Natural killer cell (primary cell): Measurements from ENCODE around the gene STK32B. TPM values are rescaled to one million over a fixed set of nuclear protein-coding genes. Genes with fewer than 3 reads are reported as not detected.

Experiments
- ATAC-seq, 3 donors: fragments of 150-1000 bp in 2 of 3; fragments of 200-7000 bp in 1 of 3; cut with Tn5 transposase; 1 replicate in 1 of 3; 2 replicates in 2 of 3; pipeline ENCODE4 v1.10.0; 2021; ENCODE audit warnings: mild to moderate bottlenecking in 2 of 3, moderate library complexity in 2 of 3
- DNase-seq, 2 donors: peaks; one replicate each; pipeline versions ENCODE4 v3.0.0 to v3.0.0-alpha.2; 2013 to 2021; ENCODE audit warnings: mixed read lengths in 1 of 2
- H3K27ac ChIP-seq: one replicate; pipeline ENCODE4 v1.5.1; 2013; ENCODE audit warnings: mild to moderate bottlenecking, low read length
- H3K27me3 ChIP-seq: one replicate; pipeline ENCODE4 v1.6.1; 2013; ENCODE audit warnings: low read length; ENCODE audit not compliant: control insufficient read depth, insufficient read depth
- H3K36me3 ChIP-seq: one replicate; pipeline ENCODE4 v1.6.1; 2013; ENCODE audit warnings: low read length; ENCODE audit not compliant: control insufficient read depth, insufficient read depth
- H3K4me1 ChIP-seq: one replicate; pipeline ENCODE4 v1.6.1; 2013; ENCODE audit warnings: low read length; ENCODE audit not compliant: control insufficient read depth, insufficient read depth
- H3K4me3 ChIP-seq: one replicate; pipeline ENCODE4 v1.5.1; 2013; ENCODE audit warnings: low read length
- H3K9me3 ChIP-seq: one replicate; pipeline ENCODE4 v1.6.1; 2013; ENCODE audit warnings: low read length; ENCODE audit not compliant: control insufficient read depth, insufficient read depth
- H3K27ac Mint-ChIP-seq, 2 donors: one replicate each; pipeline ENCODE4 v1.8.0; 2022; ENCODE audit warnings: mild to moderate bottlenecking in 2 of 2, mixed read lengths in 2 of 2, moderate library complexity in 1 of 2
- H3K27me3 Mint-ChIP-seq, 2 donors: one replicate each; pipeline ENCODE4 v1.8.0; 2022; ENCODE audit warnings: low read depth in 2 of 2, mixed read lengths in 2 of 2
- H3K36me3 Mint-ChIP-seq: one replicate; pipeline ENCODE4 v1.8.0; 2022; ENCODE audit warnings: mixed read lengths
- H3K4me1 Mint-ChIP-seq, 2 donors: one replicate each; pipeline ENCODE4 v1.8.0; 2022; ENCODE audit warnings: mixed read lengths in 2 of 2
- H3K4me3 Mint-ChIP-seq: one replicate; pipeline ENCODE4 v1.8.0; 2022; ENCODE audit warnings: mild to moderate bottlenecking, moderate library complexity, mixed read lengths
- H3K9me3 Mint-ChIP-seq, 2 donors: one replicate each; pipeline ENCODE4 v1.8.0; 2022; ENCODE audit warnings: mixed read lengths in 2 of 2
- CTCF ChIP-seq: fragments of 200-600 bp; IDR thresholded peaks from one replicate; pipeline ENCODE4 v1.8.0; 2022; ENCODE audit warnings: antibody characterized with exemption
- WGBS: methylation state at CpG from one replicate; pipeline ENCODE4 v1.1.7; 2013; ENCODE audit warnings: missing lambda C conversion rate; ENCODE audit not compliant: insufficient coverage; 5-methylcytosine and 5-hydroxymethylcytosine counted together
- intact Hi-C: fragments of 100-400 bp; cut with micrococcal nuclease; formaldehyde crosslinking; loops from one replicate; pipeline ENCODE4 v1.14.2; 2022
- total RNA-seq, 4 donors: library from RNA; stranded (reverse); fragments of 120-200 nt in 1 of 4; gene quantifications; one replicate each; pipeline versions ENCODE4 v1.2.3 to v1.2.4, GENCODE V29; 2013 to 2022

Gene STK32B
- total RNA-seq, 3 donors from 2014 or later (not counting 1 experiment from before 2014, with no cell fraction given): 0.32 to 0.33 TPM; not detected in 1

- 4% methylated on average over 36 of the region's 36 CpGs for WGBS
- Histone ChIP-seq H3K36me3 (no peaks in the 10 kb centered on the region), H3K4me3 (peak overlapping the region; percentile 20), H3K4me1 (peaks cover 19% of the 10 kb centered on the region), H3K9me3 (no peaks in the 10 kb centered on the region), H3K27me3 (no peaks in the 10 kb centered on the region), H3K27ac (no peak overlapping the region)
- DNase-seq (peak in 1 of 2 donors; percentile 38), ATAC-seq (peak in 1 of 3 donors; percentile 49)
- no peaks in the 10 kb centered on the region for H3K9me3 Mint-ChIP-seq
- H3K4me1 Mint-ChIP-seq: peaks cover 14 to 23% of the 10 kb centered on the region in 2 donors
- intact Hi-C loops: no loop called here
- no peak for TF ChIP-seq CTCF
- H3K36me3 Mint-ChIP-seq: no peaks in the 10 kb centered on the region
- H3K27me3 Mint-ChIP-seq: peaks cover 25 to 35% of the 10 kb centered on the region in 2 donors
- peak overlapping the region in 1 of 2 donors; percentile 53 for H3K27ac Mint-ChIP-seq
- H3K4me3 Mint-ChIP-seq: peak overlapping the region; percentile 87
These were observed 581 bp upstream of the STK32B start for GRCh38 chr4:5050520-5051277.

GRCh38 chr4:5052204-5052702, 973 bp downstream of the STK32B start:
- DNase-seq (no peak), ATAC-seq (peak in 1 of 3 donors; percentile 6)
- Mint-ChIP-seq H3K36me3 (no peaks in the 10 kb centered on the region), H3K9me3 (no peaks in the 10 kb centered on the region), H3K4me3 (peak overlapping the region; percentile 87), H3K27ac (no peak overlapping the region), H3K4me1 (peaks cover 11 to 21% of the 10 kb centered on the region in 2 donors), H3K27me3 (peaks cover 30 to 36% of the 10 kb centered on the region in 2 donors)
- H3K27me3 ChIP-seq: no peaks in the 10 kb centered on the region
- no peaks in the 10 kb centered on the region for H3K36me3 ChIP-seq
- no peak for TF ChIP-seq CTCF
- 14% methylated on average over 18 of the region's 18 CpGs for WGBS
- no peak overlapping the region for H3K27ac ChIP-seq
- peaks cover 19% of the 10 kb centered on the region for H3K4me1 ChIP-seq
- intact Hi-C loops: no loop called here
- H3K4me3 ChIP-seq: no peak overlapping the region
- no peaks in the 10 kb centered on the region for H3K9me3 ChIP-seq

GRCh38 chr4:5052726-5053425, 1.6 kb downstream of the STK32B start:
- intact Hi-C loops: no loop called here
- Histone ChIP-seq H3K36me3 (no peaks in the 10 kb centered on the region), H3K4me1 (peaks cover 19% of the 10 kb centered on the region), H3K9me3 (no peaks in the 10 kb centered on the region), H3K4me3 (no peak overlapping the region), H3K27me3 (no peaks in the 10 kb centered on the region), H3K27ac (no peak overlapping the region)
- peak overlapping the region; percentile 87 for H3K4me3 Mint-ChIP-seq
- WGBS: 64% methylated on average over 6 of the region's 6 CpGs
- peaks cover 11 to 21% of the 10 kb centered on the region in 2 donors for H3K4me1 Mint-ChIP-seq
- TF ChIP-seq CTCF: no peak
- H3K27me3 Mint-ChIP-seq: peaks cover 31 to 34% of the 10 kb centered on the region in 2 donors
- H3K36me3 Mint-ChIP-seq: no peaks in the 10 kb centered on the region
- H3K27ac Mint-ChIP-seq: no peak overlapping the region
- ATAC-seq (no peak), DNase-seq (no peak)
- no peaks in the 10 kb centered on the region for H3K9me3 Mint-ChIP-seq
